ENCODE measurements around the gene DUS1L. TPM values are rescaled to one million over a fixed set of nuclear protein-coding genes. Genes with fewer than 3 reads are reported as not detected.

Gene DUS1L
- polyA plus RNA-seq, 2 of the 4 experiments (the other 2 are of a cell fraction): 48.1 to 83.6 TPM

DNA sequence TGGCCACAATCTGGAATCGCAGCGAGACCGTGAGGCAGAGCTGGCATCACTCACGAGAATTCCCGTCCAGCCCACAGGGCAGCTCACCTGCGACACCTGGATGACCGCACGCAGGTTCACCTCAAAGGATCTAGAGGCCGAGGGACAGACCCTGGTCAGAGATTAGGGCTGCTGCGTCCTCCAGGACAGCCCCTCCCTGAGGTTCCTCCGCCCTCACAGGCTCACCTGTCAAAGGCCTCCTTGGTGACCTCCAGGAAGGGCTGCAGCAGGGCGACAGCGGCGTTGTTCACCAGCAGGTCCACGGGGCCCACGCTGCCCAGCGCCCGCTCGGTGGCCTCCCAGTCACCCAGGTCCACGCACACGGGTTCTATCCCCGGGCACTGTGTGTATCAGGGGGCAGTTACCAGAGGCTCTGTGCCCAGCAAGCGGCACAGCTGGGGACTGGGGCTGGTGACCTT is 28.9 kb downstream of the DUS1L start:
- TF ChIP-seq RNF2 (IDR thresholded peaks at IDR 0.05; ENCODE audit: borderline replicate concordance, low read depth) (peak; percentile 55; the same call in 1 of the 2 replicates), KDM1A (IDR thresholded peaks at IDR 0.05; ENCODE audit: low read depth) (no peak)
- TF ChIP-seq, protein P1, sequence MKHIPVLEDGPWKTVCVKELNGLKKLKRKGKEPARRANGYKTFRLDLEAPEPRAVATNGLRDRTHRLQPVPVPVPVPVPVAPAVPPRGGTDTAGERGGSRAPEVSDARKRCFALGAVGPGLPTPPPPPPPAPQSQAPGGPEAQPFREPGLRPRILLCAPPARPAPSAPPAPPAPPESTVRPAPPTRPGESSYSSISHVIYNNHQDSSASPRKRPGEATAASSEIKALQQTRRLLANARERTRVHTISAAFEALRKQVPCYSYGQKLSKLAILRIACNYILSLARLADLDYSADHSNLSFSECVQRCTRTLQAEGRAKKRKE (CRISPR knock-in tag; IDR thresholded peaks at IDR 0.05; ENCODE audit: low read depth): no peak
- ATAC-seq: peak; percentile 0 to 14; a peak in 3 of 6 replicates
- POLR2A ChIA-PET: interaction anchor here (1.4 kb wide), 1 partner anchor 8 kb away, joined by 12 read pairs; no protein-coding TSS in a partner anchor

DNA sequence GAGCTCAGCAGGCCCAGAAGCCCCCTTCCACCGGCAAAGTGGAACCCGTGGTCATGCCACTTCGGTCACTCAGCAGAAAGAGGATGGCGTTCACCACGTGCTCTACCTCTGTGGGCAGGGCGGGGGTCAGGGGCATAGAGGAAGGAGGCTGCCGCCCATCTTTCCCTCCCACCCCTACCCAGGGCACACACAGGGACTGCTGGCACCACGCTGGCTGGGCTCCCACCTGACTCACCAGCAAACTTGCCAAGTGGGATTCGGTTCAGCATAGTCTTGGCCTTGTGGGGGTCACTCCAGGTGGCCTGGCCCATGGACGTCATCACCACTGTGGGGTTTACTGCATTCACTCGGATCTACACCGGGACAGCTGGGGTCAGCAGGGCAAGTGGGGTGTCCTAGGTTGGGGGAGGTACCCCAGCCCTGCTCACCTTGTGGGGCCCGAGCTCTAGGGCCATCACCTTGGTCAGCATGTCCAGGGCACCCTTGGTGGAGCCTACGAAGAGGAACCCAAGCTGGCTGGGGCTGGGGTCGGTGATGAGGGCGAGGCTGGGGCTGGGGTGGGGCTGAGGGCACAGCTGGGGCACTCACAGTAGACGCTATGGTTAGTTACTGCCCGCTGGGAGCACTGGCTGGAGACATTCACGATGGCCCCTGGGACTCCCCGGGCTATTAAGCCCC is 29.5 kb downstream of the DUS1L start:
- H3K4me3 ChIP-seq: peak overlapping the region; percentile 52; the same call in 1 of the 3 replicates
- ChIA-PET CTCF (interaction anchor here (1.0 to 4.2 kb wide), 8 partner anchors 8 to 119 kb away, joined by 3 to 28 read pairs (median 8); partner anchors contain the start of genes DUS1L, FASN and NOTUM), POLR2A (no interaction called here)
- peaks cover 13% of the 10 kb centered on the region; the same call in 2 of the 3 replicates for H3K4me1 ChIP-seq
- H3K27ac ChIP-seq: peak overlapping the region in 1 of 2 experiments; percentile 89; a peak in 2 of 6 replicates
- ATAC-seq: no peak
- 91% methylated on average over 19 of the region's 20 CpGs for WGBS (ENCODE audit: missing lambda C conversion rate)
- TF ChIP-seq MYC (IDR thresholded peaks at IDR 0.05; ENCODE audit: borderline replicate concordance, low read length) (no peak), HEYL (CRISPR knock-in tag; IDR thresholded peaks at IDR 0.05) (no peak), HOXB13 (CRISPR knock-in tag; IDR thresholded peaks at IDR 0.05; ENCODE audit: low read depth) (no peak), SREBF2 (IDR thresholded peaks at IDR 0.05) (no peak), TP53 (CRISPR knock-in tag; IDR thresholded peaks at IDR 0.05) (no peak), RNF2 (IDR thresholded peaks at IDR 0.05; ENCODE audit: borderline replicate concordance, low read depth) (no peak)
- H3K4me2 ChIP-seq: peak overlapping the region; percentile 83
- no peaks in the 10 kb centered on the region for H3K9me3 ChIP-seq
- no peak for FAIRE-seq
- no peak for DNase-seq (ENCODE audit: low read depth in 1 of 2, low spot score in 1 of 2)

More for the DNA sequence above, 28.9 kb downstream of the DUS1L start:
- Histone ChIP-seq H3K4me1 (peaks cover 13% of the 10 kb centered on the region; the same call in 2 of the 3 replicates), H3K9me3 (no peaks in the 10 kb centered on the region), H3K27ac (peak overlapping the region; percentile 72 to 89), H3K4me3 (peak overlapping the region; percentile 52), H3K4me2 (peak overlapping the region; percentile 83)
- no peak for FAIRE-seq
- 69% methylated on average over 14 of the region's 23 CpGs for WGBS (ENCODE audit: missing lambda C conversion rate)
- DNase-seq (ENCODE audit: low read depth in 1 of 2, low spot score in 1 of 2): no peak
- CTCF ChIA-PET: interaction anchor here (1.0 to 4.2 kb wide), 8 partner anchors 9 to 118 kb away, joined by 5 to 28 read pairs (median 10); partner anchors contain the start of genes DUS1L, FASN and NOTUM

DNA sequence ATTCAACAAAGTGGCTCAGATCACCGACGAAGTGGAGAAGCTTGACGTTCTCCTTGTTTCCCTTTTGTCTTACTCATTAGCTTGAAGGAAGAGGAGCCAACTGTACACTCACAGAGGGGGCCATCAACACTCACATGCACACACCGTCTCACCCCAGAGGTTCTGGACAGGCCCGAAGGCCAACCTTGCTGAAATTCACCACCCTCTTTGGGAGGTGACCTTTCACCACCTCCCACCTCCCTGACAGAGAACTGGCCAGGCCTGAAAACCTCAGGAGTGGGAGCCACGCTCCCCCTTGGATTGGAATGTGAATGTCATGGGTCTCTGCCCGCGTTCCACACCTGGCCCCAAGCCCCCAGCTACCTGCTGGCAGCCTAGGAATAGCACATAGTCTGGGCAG is 30.1 kb downstream of the DUS1L start:
- POLR2A ChIA-PET: no interaction called here

DNA sequence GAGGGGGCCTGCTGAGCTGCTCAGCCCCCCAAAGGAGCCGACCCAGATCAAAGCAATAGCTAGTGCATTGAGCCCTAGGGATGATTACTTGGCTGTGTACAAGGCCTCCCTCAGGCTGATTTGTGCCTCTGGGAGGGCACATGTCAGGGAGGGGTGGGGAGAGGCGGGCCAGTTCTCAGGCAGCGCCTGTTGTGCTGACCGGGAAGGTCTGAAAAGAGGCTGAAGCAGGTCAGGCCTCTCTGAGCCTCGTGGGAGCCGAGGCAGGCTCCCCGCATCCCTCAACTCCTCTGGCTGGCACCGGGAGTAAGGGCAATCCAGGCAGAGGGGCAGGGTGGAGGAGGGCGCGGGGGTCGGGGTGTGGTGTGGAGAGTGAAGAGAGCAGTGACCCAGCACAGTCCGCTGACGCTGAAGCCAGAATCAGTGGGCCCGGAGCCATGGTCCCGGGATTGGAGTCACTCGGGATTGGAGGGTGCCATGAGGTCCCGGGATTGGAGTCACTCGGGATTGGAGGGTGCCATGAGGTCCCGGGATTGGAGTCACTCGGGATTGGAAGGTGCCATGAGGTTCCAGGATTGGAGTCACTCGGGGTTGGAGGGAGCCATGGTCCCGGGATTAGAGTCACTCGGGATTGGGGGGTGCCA is 31.1 kb downstream of the DUS1L start:
- ATAC-seq (no peak), FAIRE-seq (no peak), DNase-seq (ENCODE audit: low read depth in 1 of 2, low spot score in 1 of 2) (no peak)
- no peak overlapping the region for H3K4me3 ChIP-seq
- no peaks in the 10 kb centered on the region for H3K9me3 ChIP-seq
- ChIA-PET POLR2A (no interaction called here), CTCF (interaction anchor here (0.7 to 4.2 kb wide), 7 partner anchors 8 to 201 kb away, joined by 3 to 28 read pairs (median 5); partner anchors contain the start of gene NOTUM)
- H3K27ac ChIP-seq: no peak overlapping the region
- 83% methylated on average over 22 of the region's 23 CpGs for WGBS (ENCODE audit: missing lambda C conversion rate)
- peaks cover 13% of the 10 kb centered on the region; the same call in 2 of the 3 replicates for H3K4me1 ChIP-seq
- H3K4me2 ChIP-seq: no peak overlapping the region
- TF ChIP-seq RARB (CRISPR knock-in tag; IDR thresholded peaks at IDR 0.05) (no peak), NFE2L2 (conservative IDR thresholded peaks at IDR 0.05; ENCODE audit: low read length) (no peak), HOXB5 (CRISPR knock-in tag; IDR thresholded peaks at IDR 0.05) (no peak), SREBF2 (IDR thresholded peaks at IDR 0.05) (no peak), BHLHE40 (IDR thresholded peaks at IDR 0.05; ENCODE audit: low read depth, low read length) (no peak), FOSB (CRISPR knock-in tag; IDR thresholded peaks at IDR 0.05) (no peak), CHD4 (IDR thresholded peaks at IDR 0.05; ENCODE audit: borderline replicate concordance) (no peak), MAFK (IDR thresholded peaks at IDR 0.05; ENCODE audit: partially characterized antibody) (no peak), ZC3H11A (IDR thresholded peaks at IDR 0.05) (no peak), JUN (IDR thresholded peaks at IDR 0.05) (no peak), POLR2AphosphoS2 (conservative IDR thresholded peaks at IDR 0.05; ENCODE audit: low read length) (no peak), MYC (IDR thresholded peaks at IDR 0.05; ENCODE audit: borderline replicate concordance, low read length) (no peak)
- TF ChIP-seq, protein P2, sequence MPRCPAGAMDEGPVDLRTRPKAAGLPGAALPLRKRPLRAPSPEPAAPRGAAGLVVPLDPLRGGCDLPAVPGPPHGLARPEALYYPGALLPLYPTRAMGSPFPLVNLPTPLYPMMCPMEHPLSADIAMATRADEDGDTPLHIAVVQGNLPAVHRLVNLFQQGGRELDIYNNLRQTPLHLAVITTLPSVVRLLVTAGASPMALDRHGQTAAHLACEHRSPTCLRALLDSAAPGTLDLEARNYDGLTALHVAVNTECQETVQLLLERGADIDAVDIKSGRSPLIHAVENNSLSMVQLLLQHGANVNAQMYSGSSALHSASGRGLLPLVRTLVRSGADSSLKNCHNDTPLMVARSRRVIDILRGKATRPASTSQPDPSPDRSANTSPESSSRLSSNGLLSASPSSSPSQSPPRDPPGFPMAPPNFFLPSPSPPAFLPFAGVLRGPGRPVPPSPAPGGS (IDR thresholded peaks at IDR 0.05): no peak
- TF ChIP-seq, protein P1 (CRISPR knock-in tag; IDR thresholded peaks at IDR 0.05; ENCODE audit: low read depth): no peak
- TF ChIP-seq, protein P3, sequence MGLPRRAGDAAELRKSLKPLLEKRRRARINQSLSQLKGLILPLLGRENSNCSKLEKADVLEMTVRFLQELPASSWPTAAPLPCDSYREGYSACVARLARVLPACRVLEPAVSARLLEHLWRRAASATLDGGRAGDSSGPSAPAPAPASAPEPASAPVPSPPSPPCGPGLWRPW (IDR thresholded peaks at IDR 0.05): no peak

More for the DNA sequence above, 30.1 kb downstream of the DUS1L start:
- no peak for DNase-seq (ENCODE audit: low read depth in 1 of 2, low spot score in 1 of 2)
- CTCF ChIA-PET: interaction anchor here (0.5 to 4.2 kb wide), 8 partner anchors 9 to 119 kb away, joined by 3 to 28 read pairs (median 6); partner anchors contain the start of genes FASN and NOTUM
- no peaks in the 10 kb centered on the region for H3K9me3 ChIP-seq
- peaks cover 13% of the 10 kb centered on the region; the same call in 2 of the 3 replicates for H3K4me1 ChIP-seq
- no peak for ATAC-seq
- H3K4me3 ChIP-seq: no peak overlapping the region
- no peak for FAIRE-seq
- no peak for TF ChIP-seq CBX2 (IDR thresholded peaks at IDR 0.05; ENCODE audit: borderline replicate concordance, low read depth)
- TF ChIP-seq HOXA7 (CRISPR knock-in tag; IDR thresholded peaks at IDR 0.05): no peak
- no peak for TF ChIP-seq PHF8 (IDR thresholded peaks at IDR 0.05; ENCODE audit: borderline replicate concordance, low read depth)
- TF ChIP-seq RARB (CRISPR knock-in tag; IDR thresholded peaks at IDR 0.05): no peak
- no peak overlapping the region for H3K27ac ChIP-seq
- no peak overlapping the region for H3K4me2 ChIP-seq
- 93% methylated on average over 8 of the region's 8 CpGs for WGBS (ENCODE audit: missing lambda C conversion rate)
